ENCODE measurements around the gene NUDT8. TPM values are rescaled to one million over a fixed set of nuclear protein-coding genes. Genes with fewer than 3 reads are reported as not detected.

NUDT8 gene
- total and polyA plus RNA-seq, 10 of the 15 experiments (the other 5 are each of a cell fraction or from before 2014, with no cell fraction given) = 0.32 to 18.2 (median 9.8) TPM

GRCh38 chr11:67609316-67609715, 20.4 kb downstream of the NUDT8 start (continued):
- no peak for TF ChIP-seq BCLAF1 (IDR thresholded peaks at IDR 0.05)
- no peak for TF ChIP-seq NFIC (IDR thresholded peaks at IDR 0.05; ENCODE audit: low read depth, low read length)
- no peak for TF ChIP-seq ELK1 (IDR thresholded peaks at IDR 0.05; ENCODE audit: low read depth, low read length)
- TF ChIP-seq LARP7 (IDR thresholded peaks at IDR 0.05) = no peak

GRCh38 chr11:67608486-67608885, 21.3 kb downstream of the NUDT8 start:
- RAD21 ChIA-PET (ENCODE audit: unreplicated experiment) = interaction anchor here (0.8 to 1.4 kb wide), 4 partner anchors 21 to 228 kb away, joined by 3 to 4 read pairs (median 4); partner anchors contain the start of gene GSTP1
- in situ Hi-C loops (cut with MboI) = no loop called here
- H3K4me2 ChIP-seq (ENCODE audit: control insufficient read depth, insufficient read depth) = peak overlapping the region; percentile 68; the same call in 1 of the 2 replicates

More at GRCh38 chr11:67608486-67608885, 21.3 kb downstream of the NUDT8 start:
- Histone ChIP-seq H3K79me2 (ENCODE audit: control insufficient read depth, insufficient read depth, low read length) (peaks cover 16% of the 10 kb centered on the region), H2AFZ (ENCODE audit: control insufficient read depth, low read depth, low read length) (no peak overlapping the region), H3K27ac (ENCODE audit: control insufficient read depth, insufficient read depth) (no peak overlapping the region), H3K9me3 (replicated peaks; ENCODE audit: control insufficient read depth, insufficient read depth, low read length) (no peaks in the 10 kb centered on the region), H3K4me1 (ENCODE audit: control insufficient read depth, insufficient read depth, low read length) (peaks cover 16% of the 10 kb centered on the region), H3K9ac (ENCODE audit: control insufficient read depth, insufficient read depth, low read length) (no peak overlapping the region), H3K36me3 (ENCODE audit: control insufficient read depth in 2 of 2, insufficient read depth in 2 of 2, low read length in 1 of 2) (peaks cover 11 to 22% of the 10 kb centered on the region in 2 experiments; a peak in 3 of 4 replicates), H4K20me1 (ENCODE audit: control insufficient read depth, insufficient read depth) (no peaks in the 10 kb centered on the region), H3K4me3 (no peak overlapping the region), H3K27me3 (replicated peaks in 1 of 2; ENCODE audit: control insufficient read depth in 2 of 2, insufficient read depth in 2 of 2, low read length in 1 of 2) (no peaks in the 10 kb centered on the region)
- SMC1A ChIA-PET (ENCODE audit: uncharacterized antibody, unreplicated experiment) = interaction anchor here (1.0 to 1.1 kb wide), 2 partner anchors 17 to 36 kb away, joined by 3 read pairs; no protein-coding TSS in a partner anchor
- no peak for ATAC-seq
- 97% methylated on average over 8 of the region's 8 CpGs for WGBS (ENCODE audit: insufficient coverage, insufficient replicate concordance, low lambda C conversion rate, missing lambda C conversion rate)
- DNase-seq (ENCODE audit: low read depth, low spot score) = no peak
- intact Hi-C loops (cut with micrococcal nuclease; ENCODE audit: unreplicated experiment) = no loop called here
- no TSS peak for BruUV-seq (replicated peaks)
- FAIRE-seq = no peak
- no peak for TF ChIP-seq RUNX3 (IDR thresholded peaks at IDR 0.05; ENCODE audit: low read length)
- no peak for TF ChIP-seq HDAC6 (IDR thresholded peaks at IDR 0.05; ENCODE audit: unreplicated experiment)
- CTCF ChIA-PET = interaction anchor here (1.0 to 2.5 kb wide), 5 partner anchors 9 to 36 kb away, joined by 3 to 9 read pairs (median 5); partner anchors contain the start of gene NUDT8
- POLR2A ChIA-PET = interaction anchor here (1.2 kb wide), 1 partner anchor 22 kb away, joined by 4 read pairs; no protein-coding TSS in a partner anchor
